SKM-1 treated with dmso at 0.1 percent for 144 hours (cell line): ENCODE data around the gene XIRP1.

Experiments used
- DNase-seq: peaks from one replicate; lab custom pipeline; 2025; ENCODE audit not compliant: unreplicated experiment; lab: John Stamatoyannopoulos, UW

XIRP1 gene

GRCh38 chr3:39133822-39134221 is 58.6 kb downstream of the XIRP1 start:
- DNase-seq, result no peak
